Testis (tissue), 3 donors: ENCODE results near the gene TM9SF3. TPM values are rescaled to one million over a fixed set of nuclear protein-coding genes. Genes with fewer than 3 reads are reported as not detected.
"Not testable (repeated sequence)": the region's sequence is repeated elsewhere in the genome, so short reads cannot be mapped to it uniquely, and the experiment has no call there.

Experiments used
- DNase-seq: peaks from one replicate; pipeline ENCODE4 v3.0.0-alpha.2; 2019
- H3K27ac ChIP-seq, 2 donors: fragments of 200-600 bp; sonication (generic); one replicate each; pipeline ENCODE4 v1.5.1; 2019
- H3K27me3 ChIP-seq: fragments of 200-600 bp; sonication (generic); one replicate; pipeline ENCODE4 v1.5.1; 2019
- H3K36me3 ChIP-seq: fragments of 200-600 bp; sonication (generic); one replicate; pipeline ENCODE4 v1.5.1; 2017; ENCODE audit warnings: low read depth; ENCODE audit errors: missing control alignments
- H3K4me1 ChIP-seq: fragments of 200-600 bp; sonication (generic); one replicate; pipeline ENCODE4 v1.5.1; 2019
- H3K4me3 ChIP-seq, 2 donors: fragments of 200-600 bp; sonication (generic); one replicate each; pipeline ENCODE4 v1.5.1; 2017 to 2019
- H3K9me3 ChIP-seq: fragments of 200-600 bp; sonication (generic); one replicate; pipeline ENCODE4 v1.5.1; 2017
- CTCF ChIP-seq, 3 experiments: fragments of 450-650 bp in 2 of 3; fragments of 200-600 bp in 1 of 3; sonication (generic) in 1 of 3; IDR thresholded peaks; one replicate each; pipeline ENCODE4 v1.5.1; 2016 to 2019; ENCODE audit warnings: antibody characterized with exemption in 3 of 3, mild to moderate bottlenecking in 2 of 3, moderate library complexity in 1 of 3
- POLR2A ChIP-seq: fragments of 450-650 bp; IDR thresholded peaks from one replicate; pipeline ENCODE4 v1.6.1; 2017; ENCODE audit warnings: antibody characterized with exemption, mild to moderate bottlenecking, moderate library complexity
- WGBS, 2 donors: methylation state at CpG; one replicate each; pipeline ENCODE4 v1.1.5; 2018; 5-methylcytosine and 5-hydroxymethylcytosine counted together
- intact Hi-C: fragments of 100-400 bp; cut with DNase I; formaldehyde crosslinking; loops from one replicate; pipeline ENCODE4 v1.15.1; 2023; ENCODE audit warnings: low total_unique reads
- polyA plus RNA-seq: library from polyadenylated mRNA; stranded (reverse); fragments of 350-450 nt; fragmentation: Illumina TruSeq; extraction: RNeasy Lipid Tissue Mini Kit (QIAGEN cat#74804); gene quantifications from one replicate; pipeline ENCODE4 v1.2.3, GENCODE V29; 2014; ENCODE audit warnings: low read depth, low replicate concordance; ENCODE audit not compliant: insufficient read depth
- total RNA-seq, 2 donors: library from RNA; depleted of rRNA; stranded (reverse); fragments of >200 nt; gene quantifications; one replicate each; pipeline ENCODE4 v1.2.3, GENCODE V29; 2016

The TM9SF3 gene
- total and polyA plus RNA-seq, 3 donors from 2014 or later = 67.8 to 69.8 (median 69.3) TPM

- TF ChIP-seq CTCF (IDR thresholded peaks at IDR 0.05) (no peak), POLR2A (no peak)
- H3K9me3 ChIP-seq = no peaks in the 10 kb centered on the region
- no peak overlapping the region for H3K27ac ChIP-seq
- peaks cover 4% of the 10 kb centered on the region for H3K36me3 ChIP-seq
- H3K27me3 ChIP-seq = no peaks in the 10 kb centered on the region
- H3K4me1 ChIP-seq = peaks cover 35% of the 10 kb centered on the region
- intact Hi-C loops = no loop called here
- 66 to 75% methylated on average over 2 of the region's 2 CpGs for WGBS, 2 donors
- H3K4me3 ChIP-seq = no peak overlapping the region
- DNase-seq = no peak
These were observed 7.7 kb downstream of the TM9SF3 start for GRCh38 chr10:96579133-96579532.

GRCh38 chr10:96578633-96579032 lies 8.2 kb downstream of the TM9SF3 start:
- no peak for DNase-seq
- 87 to 94% methylated on average over 5 of the region's 5 CpGs for WGBS, 2 donors
- TF ChIP-seq POLR2A = no peak
- no peak for TF ChIP-seq CTCF (IDR thresholded peaks at IDR 0.05)
- Histone ChIP-seq H3K4me3 (no peak overlapping the region), H3K27ac (no peak overlapping the region), H3K27me3 (no peaks in the 10 kb centered on the region), H3K4me1 (peaks cover 32% of the 10 kb centered on the region), H3K36me3 (peaks cover 4% of the 10 kb centered on the region), H3K9me3 (no peaks in the 10 kb centered on the region)
- intact Hi-C loops = no loop called here

GRCh38 chr10:96578022-96578421 lies 8.8 kb downstream of the TM9SF3 start:
- H3K27me3 ChIP-seq = no peaks in the 10 kb centered on the region
- peaks cover 26% of the 10 kb centered on the region for H3K4me1 ChIP-seq
- H3K27ac ChIP-seq = no peak overlapping the region
- no peak overlapping the region for H3K4me3 ChIP-seq
- H3K36me3 ChIP-seq = peaks cover 4% of the 10 kb centered on the region
- TF ChIP-seq POLR2A (no peak), CTCF (IDR thresholded peaks at IDR 0.05) (no peak)
- intact Hi-C loops = no loop called here
- DNase-seq = no peak
- 74 to 87% methylated on average over 4 of the region's 4 CpGs for WGBS, 2 donors
- H3K9me3 ChIP-seq = no peaks in the 10 kb centered on the region

- Histone ChIP-seq H3K27ac (no peak overlapping the region), H3K4me1 (peaks cover 20% of the 10 kb centered on the region), H3K36me3 (peaks cover 4% of the 10 kb centered on the region), H3K9me3 (no peaks in the 10 kb centered on the region), H3K27me3 (no peaks in the 10 kb centered on the region), H3K4me3 (no peak overlapping the region)
- intact Hi-C loops = no loop called here
- TF ChIP-seq POLR2A (no peak), CTCF (IDR thresholded peaks at IDR 0.05) (no peak)
- DNase-seq = no peak
- 88% methylated on average over 1 of the region's 1 CpG for WGBS, 2 donors
These were observed 9.7 kb downstream of the TM9SF3 start for GRCh38 chr10:96577069-96577468.

- Histone ChIP-seq H3K27me3 (no peaks in the 10 kb centered on the region), H3K27ac (no peak overlapping the region), H3K4me1 (peaks cover 14% of the 10 kb centered on the region), H3K9me3 (no peaks in the 10 kb centered on the region), H3K36me3 (peaks cover 4% of the 10 kb centered on the region), H3K4me3 (no peak overlapping the region)
- no peak for DNase-seq
- intact Hi-C loops = no loop called here
- TF ChIP-seq POLR2A (no peak), CTCF (IDR thresholded peaks at IDR 0.05) (no peak)
- 65 to 71% methylated on average over 1 of the region's 1 CpG for WGBS, 2 donors
These were observed 10.4 kb downstream of the TM9SF3 start for GRCh38 chr10:96576277-96576980.

- H3K27ac ChIP-seq, DNase-seq, H3K27me3 ChIP-seq, H3K9me3 ChIP-seq, H3K4me1 ChIP-seq, H3K4me3 ChIP-seq, intact Hi-C loops, H3K36me3 ChIP-seq: not testable (repeated sequence)
- WGBS, 2 donors = 84 to 93% methylated on average over 2 of the region's 2 CpGs
These were observed 12.2 kb downstream of the TM9SF3 start for GRCh38 chr10:96574564-96574963.
